Muscle layer of duodenum (tissue), 2 donors: Measurements from ENCODE around the gene CRAT.
A peak's percentile ranks its signal among the peaks of the same experiment; 100 is the strongest.

Source experiments
- H3K27ac ChIP-seq: one replicate; pipeline ENCODE4 v1.7.0; 2013; ENCODE audit warnings: mild to moderate bottlenecking, low read length
- H3K27me3 ChIP-seq: one replicate; pipeline ENCODE4 v1.7.0; 2013; ENCODE audit warnings: low read depth, mild to moderate bottlenecking, control low read depth, low read length
- H3K36me3 ChIP-seq, 2 donors: one replicate each; pipeline ENCODE4 v1.7.0; 2013; ENCODE audit warnings: low read length in 2 of 2, control low read depth in 1 of 2, mild to moderate bottlenecking in 1 of 2; ENCODE audit not compliant: insufficient read depth in 2 of 2, control insufficient read depth in 1 of 2
- H3K4me1 ChIP-seq, 2 donors: one replicate each; pipeline ENCODE4 v1.7.0; 2013; ENCODE audit warnings: low read length in 2 of 2, mild to moderate bottlenecking in 2 of 2, control low read depth in 1 of 2, moderate library complexity in 1 of 2; ENCODE audit not compliant: insufficient read depth in 2 of 2, control insufficient read depth in 1 of 2
- H3K4me3 ChIP-seq, 2 donors: one replicate each; pipeline ENCODE4 v1.7.0; 2013; ENCODE audit warnings: low read length in 2 of 2, low read depth in 1 of 2, mild to moderate bottlenecking in 1 of 2
- H3K9me3 ChIP-seq, 2 donors: one replicate each; pipeline ENCODE4 v1.7.0; 2013; ENCODE audit warnings: low read length in 2 of 2, control low read depth in 1 of 2, mild to moderate bottlenecking in 1 of 2; ENCODE audit not compliant: control insufficient read depth in 1 of 2
- donor health status: healthy.

CRAT gene

GRCh38 chr9:129080298-129080600 lies 30.3 kb downstream of the CRAT start:
- H3K27ac ChIP-seq, result no peak overlapping the region
- H3K27me3 ChIP-seq, result no peaks in the 10 kb centered on the region
- H3K4me3 ChIP-seq, result peak overlapping the region; percentile 84 to 92
- peaks cover 1 to 6% of the 10 kb centered on the region in 2 donors for H3K36me3 ChIP-seq
- H3K9me3 ChIP-seq, result no peaks in the 10 kb centered on the region
- peaks cover 5 to 21% of the 10 kb centered on the region in 2 donors for H3K4me1 ChIP-seq

- no peaks in the 10 kb centered on the region for H3K27me3 ChIP-seq
- H3K4me1 ChIP-seq, result peaks cover 5 to 21% of the 10 kb centered on the region in 2 donors
- no peak overlapping the region for H3K27ac ChIP-seq
- no peaks in the 10 kb centered on the region for H3K9me3 ChIP-seq
- peak overlapping the region; percentile 84 to 92 for H3K4me3 ChIP-seq
- H3K36me3 ChIP-seq, result peaks cover 0 to 1% of the 10 kb centered on the region in 2 donors
These were observed 30.8 kb downstream of the CRAT start for GRCh38 chr9:129079829-129080228.

- peak overlapping the region; percentile 29 for H3K27ac ChIP-seq
- peaks cover 5 to 21% of the 10 kb centered on the region in 2 donors for H3K4me1 ChIP-seq
These were observed 31.7 kb downstream of the CRAT start for GRCh38 chr9:129078691-129079503.

GRCh38 chr9:129077236-129077635 lies 33.4 kb downstream of the CRAT start:
- Histone ChIP-seq H3K9me3 (no peaks in the 10 kb centered on the region), H3K36me3 (no peaks in the 10 kb centered on the region), H3K27me3 (no peaks in the 10 kb centered on the region), H3K27ac (no peak overlapping the region), H3K4me3 (no peak overlapping the region), H3K4me1 (peaks cover 5 to 17% of the 10 kb centered on the region in 2 donors)

More at GRCh38 chr9:129078691-129079503, 31.7 kb downstream of the CRAT start:
- no peaks in the 10 kb centered on the region for H3K27me3 ChIP-seq
- H3K4me3 ChIP-seq, result no peak overlapping the region
- H3K9me3 ChIP-seq, result no peaks in the 10 kb centered on the region
- no peaks in the 10 kb centered on the region for H3K36me3 ChIP-seq

- no peaks in the 10 kb centered on the region for H3K27me3 ChIP-seq
- H3K27ac ChIP-seq, result no peak overlapping the region
- peaks cover under 1 to 11% of the 10 kb centered on the region in 2 donors for H3K4me1 ChIP-seq
- peaks cover 0 to under 1% of the 10 kb centered on the region in 2 donors for H3K36me3 ChIP-seq
- no peaks in the 10 kb centered on the region for H3K9me3 ChIP-seq
- H3K4me3 ChIP-seq, result no peak overlapping the region
These were observed 34.0 kb downstream of the CRAT start for GRCh38 chr9:129076640-129077037.

GRCh38 chr9:129075996-129076639 lies 34.5 kb downstream of the CRAT start:
- H3K27me3 ChIP-seq, result no peaks in the 10 kb centered on the region

GRCh38 chr9:129074106-129074505 lies 36.5 kb downstream of the CRAT start:
- no peaks in the 10 kb centered on the region for H3K4me1 ChIP-seq
- H3K27me3 ChIP-seq, result no peaks in the 10 kb centered on the region
- H3K27ac ChIP-seq, result no peak overlapping the region
- H3K4me3 ChIP-seq, result no peak overlapping the region
- no peaks in the 10 kb centered on the region for H3K9me3 ChIP-seq
- H3K36me3 ChIP-seq, result peaks cover 0 to 18% of the 10 kb centered on the region in 2 donors

More at GRCh38 chr9:129075996-129076639, 34.5 kb downstream of the CRAT start:
- H3K4me3 ChIP-seq, result no peak overlapping the region
- H3K36me3 ChIP-seq, result peaks cover 0 to 6% of the 10 kb centered on the region in 2 donors
- peaks cover 0 to 8% of the 10 kb centered on the region in 2 donors for H3K4me1 ChIP-seq
- H3K9me3 ChIP-seq, result no peaks in the 10 kb centered on the region
- H3K27ac ChIP-seq, result no peak overlapping the region

GRCh38 chr9:129073404-129073803 lies 37.2 kb downstream of the CRAT start:
- H3K27ac ChIP-seq, result no peak overlapping the region
- no peaks in the 10 kb centered on the region for H3K27me3 ChIP-seq
- no peak overlapping the region for H3K4me3 ChIP-seq
- peaks cover 0 to 25% of the 10 kb centered on the region in 2 donors for H3K36me3 ChIP-seq
- H3K4me1 ChIP-seq, result no peaks in the 10 kb centered on the region
- no peaks in the 10 kb centered on the region for H3K9me3 ChIP-seq

GRCh38 chr9:129072171-129072570 lies 38.4 kb downstream of the CRAT start:
- Histone ChIP-seq H3K4me1 (no peaks in the 10 kb centered on the region), H3K27ac (no peak overlapping the region), H3K27me3 (no peaks in the 10 kb centered on the region), H3K36me3 (peaks cover 0 to 37% of the 10 kb centered on the region in 2 donors), H3K9me3 (no peaks in the 10 kb centered on the region), H3K4me3 (no peak overlapping the region)

GRCh38 chr9:129071526-129072126 lies 39.0 kb downstream of the CRAT start:
- H3K27ac ChIP-seq, result no peak overlapping the region
- H3K36me3 ChIP-seq, result peaks cover 0 to 39% of the 10 kb centered on the region in 2 donors
- H3K9me3 ChIP-seq, result no peaks in the 10 kb centered on the region
- no peak overlapping the region for H3K4me3 ChIP-seq
- H3K27me3 ChIP-seq, result no peaks in the 10 kb centered on the region
- H3K4me1 ChIP-seq, result no peaks in the 10 kb centered on the region

- Histone ChIP-seq H3K4me1 (no peaks in the 10 kb centered on the region), H3K27me3 (no peaks in the 10 kb centered on the region), H3K9me3 (no peaks in the 10 kb centered on the region), H3K36me3 (peaks cover 2 to 43% of the 10 kb centered on the region in 2 donors), H3K4me3 (no peak overlapping the region), H3K27ac (no peak overlapping the region)
These were observed 39.7 kb downstream of the CRAT start for GRCh38 chr9:129070696-129071525.
